Heart left ventricle (tissue), 16 donors: Measurements from ENCODE around the gene CSN1S1. TPM values are rescaled to one million over a fixed set of nuclear protein-coding genes. Genes with fewer than 3 reads are reported as not detected.
"Not testable (repeated sequence)": the region's sequence is repeated elsewhere in the genome, so short reads cannot be mapped to it uniquely, and the experiment has no call there.

Experiments
- ATAC-seq, 4 donors: fragments of 200-7000 bp; cut with Tn5 transposase; one replicate each; pipeline ENCODE4 v1.9.1; 2020 to 2022; ENCODE audit warnings: moderate library complexity in 4 of 4, mild to moderate bottlenecking in 3 of 4, moderate number of reproducible peaks in 1 of 4
- DNase-seq, 5 donors: peaks; one replicate each; pipeline ENCODE4 v3.0.0-alpha.2; 2020
- H3K27ac ChIP-seq, 12 donors: fragments of 200-600 bp; sonication (generic) in 4 of 12; one replicate each; pipeline versions ENCODE4 v1.5.0 to v1.8.0; 2016 to 2022; ENCODE audit warnings: mild to moderate bottlenecking in 2 of 12
- H3K27me3 ChIP-seq, 9 donors: fragments of 200-600 bp; sonication (generic) in 2 of 9; one replicate each; pipeline versions ENCODE4 v1.5.1 to v1.8.0; 2016 to 2022; ENCODE audit warnings: mild to moderate bottlenecking in 3 of 9
- H3K36me3 ChIP-seq, 9 donors: fragments of 200-600 bp; sonication (generic) in 2 of 9; one replicate each; pipeline versions ENCODE4 v1.5.0 to v1.8.0; 2018 to 2022; ENCODE audit warnings: mild to moderate bottlenecking in 2 of 9
- H3K4me1 ChIP-seq, 12 donors: fragments of 200-600 bp; sonication (generic) in 4 of 12; one replicate each; pipeline versions ENCODE4 v1.5.0 to v1.8.0; 2016 to 2022; ENCODE audit warnings: mild to moderate bottlenecking in 3 of 12
- H3K4me3 ChIP-seq, 12 donors: fragments of 200-600 bp; sonication (generic) in 4 of 12; one replicate each; pipeline versions ENCODE4 v1.5.0 to v1.8.0; 2017 to 2022; ENCODE audit warnings: mild to moderate bottlenecking in 9 of 12, moderate library complexity in 4 of 12
- H3K9me3 ChIP-seq, 12 donors: fragments of 200-600 bp; sonication (generic) in 4 of 12; one replicate each; pipeline versions ENCODE4 v1.5.0 to v1.8.0; 2016 to 2022; ENCODE audit warnings: mild to moderate bottlenecking in 1 of 12
- CTCF ChIP-seq, 12 donors: fragments of 200-600 bp; sonication (generic) in 4 of 12; IDR thresholded peaks; one replicate each; pipeline versions ENCODE4 v1.5.0 to v1.8.0; 2018 to 2022; ENCODE audit warnings: antibody characterized with exemption in 12 of 12, mild to moderate bottlenecking in 5 of 12
- POLR2A ChIP-seq, 2 donors: fragments of 450-650 bp; IDR thresholded peaks; one replicate each; pipeline ENCODE4 v1.6.1; 2017; ENCODE audit warnings: antibody characterized with exemption in 2 of 2, mild to moderate bottlenecking in 2 of 2, moderate library complexity in 2 of 2
- WGBS, 4 donors: extraction: QIAGEN DNeasy Blood & Tissue Kit in 2 of 4; methylation state at CpG; one replicate each; pipeline versions ENCODE4 v1.1.5 to v1.1.7; 2013 to 2018; 5-methylcytosine and 5-hydroxymethylcytosine counted together
- intact Hi-C, 10 donors: fragments of 100-400 bp; cut with DNase I; formaldehyde crosslinking; loops; one replicate each; pipeline versions ENCODE4 v1.11.1 to v1.14.2; 2022
- polyA plus RNA-seq, 2 donors: library from polyadenylated mRNA; stranded (reverse); fragments of 200-250 nt; gene quantifications; one replicate each; pipeline ENCODE4 v1.2.3, GENCODE V29; 2013
- total RNA-seq, 9 donors: library from RNA; depleted of rRNA in 2 of 9; stranded (reverse); fragments of >200 nt in 2 of 9; fragmentation: NEBNext Ultra II Directional in 3 of 9; extraction: Animal tissue kit (Norgen Biotek cat#: 25700) in 3 of 9; gene quantifications; one replicate each; pipeline versions ENCODE4 v1.1.0 to v1.2.4, GENCODE V29; 2016 to 2023
- donor health status: ischemic (EF 13 %, LVEDD 7.1; RV severe dilation, severe dysfunction).
- donor health status: healthy with polysubstance abuse.
- donor health status: DM: no; HTN: yes; CAD: no.
- donor health status: DM: no; HTN: no; CAD: no.
- donor health status: ischemic (EF 25% LVEDD 6.9; RV normal size, moderate dysfunction).
- donor health status: ischemic (EF 25% LVEDD 5.7; RV mildly dilated, moderate dysfunction).
- donor health status: healthy.
- donor health status: DM: yes; HTN: yes; CAD: no.
- donor health status: ischemic (EF 35%, LVEDD 5.7; RV mildly dilated, moderate dysfunction).
- donor health status: nonischemic (EF 11% LVEDD 7.7; RV severe dilation, severe dysfunction).
- donor health status: DM: yes; HTN: yes; CAD: no.
- donor health status: PGD.
- donor health status: ischemic (EF 29% LVEDD 5.4; RV normal size, mild dysfunction).
- donor health status: nonischemic (EF 23%, LVEDD 6.1; RV moderate dilation, normal function).

Gene CSN1S1
- total and polyA plus RNA-seq, 11 donors = 0.12 TPM; not detected in 10

DNA sequence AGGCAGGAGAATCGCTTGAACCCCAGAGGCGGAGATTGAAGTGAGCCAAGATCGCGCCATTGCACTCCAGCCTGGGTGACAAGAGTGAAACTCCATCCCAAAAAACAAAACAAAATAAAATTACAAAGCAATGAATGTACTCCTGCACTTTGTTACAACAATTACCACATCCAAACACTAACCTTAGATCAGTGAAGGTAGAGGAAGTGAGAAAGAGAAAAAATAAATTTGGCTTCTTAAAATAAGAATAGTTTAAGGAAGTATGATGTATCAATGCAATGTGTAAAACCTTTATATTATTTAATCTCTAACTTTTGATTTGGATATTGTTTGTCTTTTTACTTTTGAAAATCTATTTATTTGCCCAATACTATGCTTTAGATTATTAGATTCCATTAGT lies 21.7 kb upstream of the CSN1S1 start:
- Histone ChIP-seq H3K27me3 (no peaks in the 10 kb centered on the region), H3K4me3 (no peak overlapping the region), H3K36me3 (no peaks in the 10 kb centered on the region), H3K27ac (no peak overlapping the region), H3K4me1 (no peaks in the 10 kb centered on the region), H3K9me3 (peaks cover 0 to 4% (median 0%) of the 10 kb centered on the region in 12 donors)
- no peak for DNase-seq
- ATAC-seq = no peak
- no peak for TF ChIP-seq CTCF (IDR thresholded peaks at IDR 0.05)
- TF ChIP-seq POLR2A (IDR thresholded peaks at IDR 0.05) = no peak
- WGBS, 4 donors = 89 to 96% (median 92%) methylated on average over 4 of the region's 4 CpGs
- intact Hi-C loops = no loop called here

GRCh38 chr4:69910016-69910782 lies 20.7 kb upstream of the CSN1S1 start:
- H3K4me1 ChIP-seq = no peaks in the 10 kb centered on the region
- intact Hi-C loops = no loop called here
- ATAC-seq (no peak), DNase-seq (no peak)
- H3K36me3 ChIP-seq = no peaks in the 10 kb centered on the region
- WGBS, 4 donors = 67 to 79% (median 76%) methylated on average over 2 of the region's 2 CpGs
- no peaks in the 10 kb centered on the region for H3K27me3 ChIP-seq
- no peak overlapping the region for H3K4me3 ChIP-seq
- TF ChIP-seq POLR2A (IDR thresholded peaks at IDR 0.05) (no peak), CTCF (IDR thresholded peaks at IDR 0.05) (no peak)
- H3K27ac ChIP-seq = no peak overlapping the region
- no peaks in the 10 kb centered on the region for H3K9me3 ChIP-seq

DNA sequence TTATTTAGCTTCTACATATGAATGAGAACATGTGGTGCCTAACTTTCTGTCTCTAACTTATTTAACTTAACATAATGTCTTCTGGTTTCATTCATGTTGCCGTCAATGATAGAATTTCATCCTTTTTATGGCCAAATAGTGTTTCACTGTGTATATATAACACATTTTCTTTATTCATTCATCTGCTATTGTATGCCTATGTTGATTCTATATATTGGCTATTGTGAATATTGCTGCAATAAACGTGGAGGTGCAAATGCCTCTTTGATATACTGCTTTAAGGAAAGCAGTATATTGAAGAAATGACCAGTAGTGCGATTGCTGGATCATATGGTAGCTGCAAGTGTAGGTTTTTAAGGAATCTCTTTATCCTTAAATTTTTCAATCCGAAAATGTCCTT lies 10.0 kb upstream of the CSN1S1 start:
- Histone ChIP-seq H3K27ac (no peak overlapping the region), H3K36me3 (no peaks in the 10 kb centered on the region), H3K4me3 (no peak overlapping the region), H3K27me3 (no peaks in the 10 kb centered on the region), H3K4me1 (no peaks in the 10 kb centered on the region), H3K9me3 (no peaks in the 10 kb centered on the region)
- TF ChIP-seq CTCF (IDR thresholded peaks at IDR 0.05) (no peak), POLR2A (IDR thresholded peaks at IDR 0.05) (no peak)
- intact Hi-C loops = no loop called here
- 42 to 45% (median 44%) methylated on average over 4 of the region's 4 CpGs for WGBS, 4 donors
- ATAC-seq = no peak
- no peak for DNase-seq

DNA sequence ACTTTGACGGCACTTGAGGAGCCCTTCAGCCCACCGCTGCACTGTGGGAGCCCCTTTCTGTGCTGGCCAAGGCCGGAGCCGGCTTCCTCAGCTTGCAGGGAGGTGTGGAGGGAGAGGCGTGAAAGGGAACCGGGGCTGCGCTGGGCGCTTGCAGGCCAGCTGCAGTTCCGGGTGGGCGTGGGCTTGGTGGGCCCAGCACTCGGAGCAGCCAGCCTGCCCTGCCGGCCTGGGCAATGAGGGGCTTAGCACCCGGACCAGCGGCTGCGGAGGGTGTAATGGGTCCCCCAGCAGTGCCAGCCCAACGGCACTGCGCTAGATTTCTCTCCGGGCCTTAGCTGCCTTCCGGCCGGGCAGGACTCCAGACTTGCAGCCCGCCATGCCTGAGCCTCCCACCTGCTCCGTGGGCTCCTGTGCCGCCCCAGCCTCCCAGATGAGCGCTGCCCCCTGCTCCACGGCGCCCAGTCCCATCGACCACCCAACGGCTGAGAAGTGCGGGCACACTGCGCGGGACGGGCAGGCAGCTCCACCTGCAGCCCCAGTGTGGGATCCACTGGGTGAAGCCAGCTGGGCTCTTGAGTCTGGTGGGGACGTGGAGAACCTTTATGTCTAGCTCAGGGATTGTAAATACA lies 7.0 kb upstream of the CSN1S1 start:
- intact Hi-C loops, H3K27me3 ChIP-seq, H3K36me3 ChIP-seq, ATAC-seq, H3K4me1 ChIP-seq, H3K9me3 ChIP-seq, H3K27ac ChIP-seq, H3K4me3 ChIP-seq: not testable (repeated sequence)
- DNase-seq = peak in 1 of 5 donors; percentile 56
- 91 to 96% (median 94%) methylated on average over 15 to 33 of the region's 33 CpGs for WGBS, 4 donors
